Naive thymus-derived CD4-positive, alpha-beta T cell (primary cell): ENCODE results near the gene TYRP1. TPM values are rescaled to one million over a fixed set of nuclear protein-coding genes. Genes with fewer than 3 reads are reported as not detected.

Source experiments
- polyA plus RNA-seq, 2 donors: library from polyadenylated mRNA; unstranded; fragments of 300-500 nt; fragmentation: Illumina TruSeq; gene quantifications; one replicate each; pipeline ENCODE4 v1.2.3, GENCODE V29; 2021
- total RNA-seq, 6 experiments: library from RNA in 5 of 6; stranded (reverse) in 5 of 6; gene quantifications; 1 replicate in 5 of 6; 2 replicates in 1 of 6; pipeline ENCODE4 v1.2.3 and lab custom pipeline; 2021 to 2026

The TYRP1 gene
- total and polyA plus RNA-seq, 7 experiments from 2014 or later: not detected

Other genes with a start within 250 kb of the TYRP1 start
- gene LURAP1L, start 81.6 kb downstream of the TYRP1 start, total RNA-seq: not detected
- gene LURAP1L, start 81.6 kb downstream of the TYRP1 start, polyA plus RNA-seq: not detected